Stimulated activated naive CD8-positive, alpha-beta T cell treated with anti-CD3 and anti-CD28 coated beads, Interleukin-15, amount 100 ng/mL, for 72 hours (primary cell): ENCODE measurements around the gene SNAI1.

Experiments
- ATAC-seq: fragments of 150-1000 bp; cut with Tn5 transposase; 2 replicates; pipeline ENCODE4 v1.10.0; 2021; ENCODE audit warnings: mild to moderate bottlenecking, moderate library complexity
- DNase-seq, 2 donors: peaks; one replicate each; pipeline ENCODE4 v3.0.0; 2021 to 2022
- H3K27ac Mint-ChIP-seq, 2 donors: one replicate each; pipeline ENCODE4 v1.8.0; 2022; ENCODE audit warnings: mild to moderate bottlenecking in 2 of 2, mixed read lengths in 2 of 2, moderate library complexity in 2 of 2
- H3K27me3 Mint-ChIP-seq: one replicate; pipeline ENCODE4 v1.8.0; 2022; ENCODE audit warnings: mixed read lengths
- H3K4me1 Mint-ChIP-seq: one replicate; pipeline ENCODE4 v1.8.0; 2022; ENCODE audit warnings: mild to moderate bottlenecking, mixed read lengths
- H3K4me3 Mint-ChIP-seq, 2 donors: one replicate each; pipeline ENCODE4 v1.8.0; 2022; ENCODE audit warnings: mild to moderate bottlenecking in 2 of 2, mixed read lengths in 2 of 2, moderate library complexity in 1 of 2
- H3K9me3 Mint-ChIP-seq, 2 donors: one replicate each; pipeline ENCODE4 v1.8.0; 2022; ENCODE audit warnings: mixed read lengths in 2 of 2

SNAI1 gene

DNA sequence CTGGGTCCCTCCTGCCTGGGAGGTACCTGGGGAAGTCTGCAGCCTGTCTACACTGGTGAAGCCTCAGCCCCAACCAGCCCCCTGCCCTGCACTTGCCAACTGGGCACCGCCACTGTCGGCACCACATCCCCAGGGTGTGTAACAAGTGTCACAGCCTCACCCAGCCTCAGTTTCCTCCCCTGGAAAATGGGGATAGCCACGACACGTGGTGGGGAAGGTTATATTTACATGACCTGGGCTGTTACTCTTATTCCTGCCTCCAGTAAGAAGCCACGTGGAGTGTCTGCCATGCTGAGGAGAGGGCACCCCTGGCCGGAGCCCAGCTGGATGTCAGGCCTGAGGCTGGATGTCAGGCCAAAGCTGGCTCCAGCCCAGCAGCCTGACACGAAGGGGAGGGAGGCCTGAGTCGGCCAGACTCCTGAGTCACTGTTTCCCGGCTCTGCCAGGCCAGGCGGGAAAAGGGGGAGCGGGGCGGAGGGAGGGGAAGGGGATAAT lies 44.9 kb downstream of the SNAI1 start:
- H3K27me3 Mint-ChIP-seq, result no peaks in the 10 kb centered on the region

DNA sequence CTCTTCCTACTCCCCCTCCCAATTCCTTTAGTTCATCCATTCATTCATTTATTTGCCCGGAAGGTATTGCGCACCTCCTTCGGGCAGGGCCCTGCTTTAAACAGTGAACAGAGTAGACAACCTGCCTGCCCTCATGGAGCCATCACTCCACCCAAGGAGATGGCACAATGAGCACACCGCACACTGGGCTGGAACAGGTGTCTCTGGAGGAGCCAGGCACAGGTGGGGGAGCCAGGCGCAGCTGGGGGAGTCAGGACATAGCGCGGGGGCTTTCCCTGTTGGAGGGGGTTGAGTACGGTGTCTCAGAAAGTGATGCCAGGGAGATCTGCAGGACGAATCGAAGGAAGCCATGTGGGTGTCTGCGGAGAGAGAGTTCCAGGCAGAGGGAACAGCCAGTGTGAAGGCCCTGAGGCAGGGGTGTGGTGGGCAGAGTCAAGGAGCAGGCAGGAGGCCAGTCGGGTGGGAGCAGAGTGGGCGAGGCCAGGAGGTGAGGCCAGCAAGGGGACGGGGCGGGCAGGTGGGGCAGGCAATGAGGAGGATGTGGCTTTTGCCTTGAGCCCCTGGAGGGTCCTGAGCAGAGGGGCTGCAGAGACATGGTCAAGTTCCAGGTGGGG lies 46.4 kb downstream of the SNAI1 start:
- Mint-ChIP-seq H3K9me3 (no peaks in the 10 kb centered on the region), H3K27ac (no peak overlapping the region), H3K4me1 (no peaks in the 10 kb centered on the region), H3K27me3 (no peaks in the 10 kb centered on the region), H3K4me3 (no peak overlapping the region)
- ATAC-seq (no peak), DNase-seq (no peak)

More for the DNA sequence above, 44.9 kb downstream of the SNAI1 start:
- Mint-ChIP-seq H3K9me3 (no peaks in the 10 kb centered on the region), H3K4me3 (no peak overlapping the region), H3K4me1 (no peaks in the 10 kb centered on the region), H3K27ac (no peak overlapping the region)
- DNase-seq, result no peak
- ATAC-seq, result no peak

DNA sequence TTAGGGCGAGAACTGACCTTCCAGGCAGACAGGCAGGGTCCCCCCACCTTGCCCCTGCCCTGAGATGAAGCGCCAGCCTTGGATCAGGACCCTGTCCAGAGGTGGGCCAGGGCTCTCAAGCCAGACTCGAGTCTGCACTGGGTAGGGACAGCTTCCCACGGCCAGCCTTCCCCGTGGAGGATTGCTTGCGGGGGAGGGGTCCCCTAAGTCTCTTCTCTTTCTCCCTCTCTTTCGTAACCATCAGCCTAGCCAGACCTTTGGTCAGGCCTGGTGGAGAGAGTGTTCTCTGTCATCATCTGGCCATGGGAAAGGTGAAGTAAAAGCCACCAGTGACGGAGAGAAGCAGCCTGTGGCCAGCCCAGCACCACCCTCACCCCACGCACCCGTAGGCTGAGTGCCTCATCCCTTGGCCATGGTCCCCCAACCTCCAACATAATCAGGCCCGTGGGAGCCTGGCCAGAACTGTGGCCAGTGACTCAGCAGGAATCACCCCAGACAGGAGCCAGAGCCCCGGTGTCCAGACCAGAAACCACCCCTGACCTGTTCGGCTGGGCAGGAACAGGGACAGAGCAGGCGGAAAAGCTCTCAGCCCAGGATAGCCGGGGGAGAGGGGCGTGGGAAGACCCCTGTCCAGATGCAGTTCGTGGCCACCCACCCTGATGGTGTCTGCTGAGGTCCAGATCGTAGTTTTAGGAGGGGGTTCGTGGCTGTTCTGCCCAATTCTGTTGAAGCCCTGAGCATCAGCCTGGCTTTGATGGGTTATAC lies 47.1 kb downstream of the SNAI1 start:
- ATAC-seq, result no peak
- Mint-ChIP-seq H3K27me3 (no peaks in the 10 kb centered on the region), H3K9me3 (no peaks in the 10 kb centered on the region), H3K27ac (no peak overlapping the region), H3K4me1 (no peaks in the 10 kb centered on the region), H3K4me3 (no peak overlapping the region)
- DNase-seq, result no peak

DNA sequence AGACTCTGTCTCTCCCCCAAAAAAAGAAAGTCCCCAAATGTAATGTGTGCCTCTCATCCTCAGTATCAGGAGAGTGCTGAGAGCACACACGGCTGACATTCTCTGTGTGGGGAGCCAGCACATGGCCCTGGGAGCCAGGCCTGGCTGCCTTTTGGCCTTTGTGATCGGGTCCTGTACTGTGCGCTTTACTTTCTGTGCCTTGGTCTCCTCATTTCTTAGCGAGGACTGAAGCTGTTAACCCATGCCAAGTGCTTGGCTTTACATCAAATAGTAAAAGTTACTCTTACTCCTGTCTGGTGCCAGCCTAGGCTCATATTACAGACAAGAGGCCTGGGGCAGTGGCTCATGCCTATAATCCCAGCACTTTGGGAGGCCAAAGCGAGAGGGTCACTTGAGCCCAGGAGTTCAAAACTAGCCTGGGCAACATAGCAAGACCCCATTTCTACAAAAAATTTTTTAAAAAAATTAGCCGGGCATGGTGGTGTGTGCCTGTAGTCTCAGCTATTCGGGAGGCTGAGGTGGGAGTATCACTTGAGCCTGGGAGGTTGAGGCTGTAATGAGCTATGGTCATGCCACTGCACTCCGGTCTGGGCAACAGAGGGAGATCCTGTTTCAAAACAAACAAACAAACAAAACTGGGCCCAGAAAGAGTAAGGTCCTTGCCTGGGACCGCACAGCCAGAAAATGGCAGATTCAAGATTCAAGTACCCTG lies 50.3 kb downstream of the SNAI1 start:
- no peak overlapping the region for H3K27ac Mint-ChIP-seq
- no peaks in the 10 kb centered on the region for H3K9me3 Mint-ChIP-seq
- H3K4me1 Mint-ChIP-seq, result no peaks in the 10 kb centered on the region
- H3K27me3 Mint-ChIP-seq, result no peaks in the 10 kb centered on the region
- H3K4me3 Mint-ChIP-seq, result no peak overlapping the region
- ATAC-seq (no peak), DNase-seq (no peak)

DNA sequence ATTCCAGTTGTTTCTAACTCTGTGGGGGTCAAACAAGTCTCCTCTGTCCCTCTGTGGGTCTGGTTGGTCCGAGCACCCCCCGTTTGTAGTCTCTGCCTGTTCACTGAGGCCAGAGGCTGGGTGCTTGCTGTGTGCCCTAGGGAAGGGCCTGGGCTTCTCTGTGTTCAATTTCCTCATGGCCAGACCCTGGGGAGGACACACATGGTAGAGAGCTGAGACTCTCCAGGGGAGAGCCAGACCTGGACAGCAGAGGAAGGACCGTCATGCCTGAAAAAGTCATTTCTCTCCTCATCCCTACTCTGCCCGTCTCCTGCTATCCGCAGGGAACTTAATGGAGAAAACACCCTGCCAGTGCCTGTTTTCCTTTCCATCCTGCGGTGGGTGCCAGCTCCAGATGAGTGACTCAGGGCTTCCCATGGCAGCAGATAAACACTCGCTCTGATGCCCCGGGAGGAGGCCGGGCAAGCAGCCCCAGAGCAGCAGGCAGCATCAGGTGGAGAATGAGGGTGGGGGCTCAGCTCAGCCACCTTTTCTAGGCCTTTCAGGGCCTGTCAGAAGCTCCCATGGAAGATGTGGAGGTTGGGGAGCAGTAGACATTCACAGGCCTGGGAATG lies 51.9 kb downstream of the SNAI1 start:
- DNase-seq (no peak), ATAC-seq (no peak)
- H3K27ac Mint-ChIP-seq, result no peak overlapping the region
- no peaks in the 10 kb centered on the region for H3K4me1 Mint-ChIP-seq
- no peaks in the 10 kb centered on the region for H3K9me3 Mint-ChIP-seq
- no peak overlapping the region for H3K4me3 Mint-ChIP-seq
- no peaks in the 10 kb centered on the region for H3K27me3 Mint-ChIP-seq

DNA sequence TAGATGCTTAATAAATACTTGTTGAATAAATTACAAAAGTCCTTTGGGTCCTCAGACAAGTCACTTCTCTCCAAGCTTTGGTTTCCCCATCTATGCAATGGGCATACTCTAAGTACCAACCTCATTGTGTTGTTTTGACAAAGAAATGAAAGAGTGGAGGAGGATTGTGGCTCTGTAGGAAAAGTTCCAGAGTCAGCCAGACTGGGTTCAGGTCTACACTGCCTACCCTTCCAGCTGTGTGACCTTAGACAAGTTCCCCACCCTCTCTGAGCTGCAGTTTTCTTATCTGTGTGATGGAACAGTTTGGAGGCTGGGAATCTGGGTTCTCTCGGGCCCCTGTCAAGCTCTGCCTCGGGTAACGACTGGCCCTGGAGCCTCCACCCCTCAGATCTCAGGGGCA lies 53.9 kb downstream of the SNAI1 start:
- no peaks in the 10 kb centered on the region for H3K27me3 Mint-ChIP-seq
- H3K4me1 Mint-ChIP-seq, result peaks cover 6% of the 10 kb centered on the region
- H3K9me3 Mint-ChIP-seq, result no peaks in the 10 kb centered on the region
- no peak for DNase-seq
- no peak for ATAC-seq
- H3K4me3 Mint-ChIP-seq, result no peak overlapping the region
- no peak overlapping the region for H3K27ac Mint-ChIP-seq

DNA sequence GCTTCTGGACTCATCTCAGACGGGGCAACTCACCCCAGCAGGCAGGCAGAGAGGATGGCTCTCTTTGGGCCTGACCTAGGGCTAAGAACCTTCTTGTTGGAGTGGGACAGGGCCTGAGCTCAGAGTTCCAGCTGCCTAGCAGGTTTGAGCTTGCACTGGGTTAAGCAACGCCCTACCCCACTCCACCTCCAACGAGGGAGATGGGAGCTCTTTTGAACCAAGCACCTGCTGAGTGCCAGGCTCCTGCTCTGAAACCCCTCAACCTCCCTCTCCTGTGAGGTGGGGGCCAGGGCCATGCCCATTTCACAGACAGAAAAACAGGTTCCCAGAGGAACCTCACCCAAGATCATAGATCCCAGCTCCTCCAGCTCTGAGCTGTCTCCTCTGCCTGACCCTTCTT lies 54.3 kb downstream of the SNAI1 start:
- ATAC-seq (no peak), DNase-seq (no peak)
- no peaks in the 10 kb centered on the region for H3K9me3 Mint-ChIP-seq
- no peak overlapping the region for H3K27ac Mint-ChIP-seq
- no peaks in the 10 kb centered on the region for H3K27me3 Mint-ChIP-seq
- H3K4me3 Mint-ChIP-seq, result no peak overlapping the region
- peaks cover 6% of the 10 kb centered on the region for H3K4me1 Mint-ChIP-seq

DNA sequence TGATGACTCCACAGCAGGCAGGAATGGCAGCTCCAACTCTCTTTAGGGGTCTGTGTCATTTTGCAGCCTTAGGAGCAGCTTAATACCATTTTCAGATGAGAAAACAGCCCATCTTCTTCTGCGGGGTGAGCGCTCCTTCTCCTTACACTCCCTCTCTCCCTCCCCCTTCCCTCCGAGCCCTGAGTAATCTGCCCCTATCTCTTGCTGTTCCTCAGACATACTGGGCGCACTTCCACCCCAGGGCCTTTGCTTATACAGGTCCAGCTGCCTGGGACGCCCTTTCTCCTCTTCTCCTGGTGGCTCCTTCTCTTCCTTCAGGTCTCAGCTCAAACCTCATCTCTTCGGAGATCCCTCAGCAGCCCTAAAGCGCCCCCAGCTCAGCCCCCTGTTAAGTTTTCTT lies 54.8 kb downstream of the SNAI1 start:
- H3K27ac Mint-ChIP-seq, result no peak overlapping the region
- H3K4me1 Mint-ChIP-seq, result peaks cover 6% of the 10 kb centered on the region
- H3K27me3 Mint-ChIP-seq, result no peaks in the 10 kb centered on the region
- H3K4me3 Mint-ChIP-seq, result no peak overlapping the region
- H3K9me3 Mint-ChIP-seq, result no peaks in the 10 kb centered on the region
- DNase-seq, result no peak
- no peak for ATAC-seq

DNA sequence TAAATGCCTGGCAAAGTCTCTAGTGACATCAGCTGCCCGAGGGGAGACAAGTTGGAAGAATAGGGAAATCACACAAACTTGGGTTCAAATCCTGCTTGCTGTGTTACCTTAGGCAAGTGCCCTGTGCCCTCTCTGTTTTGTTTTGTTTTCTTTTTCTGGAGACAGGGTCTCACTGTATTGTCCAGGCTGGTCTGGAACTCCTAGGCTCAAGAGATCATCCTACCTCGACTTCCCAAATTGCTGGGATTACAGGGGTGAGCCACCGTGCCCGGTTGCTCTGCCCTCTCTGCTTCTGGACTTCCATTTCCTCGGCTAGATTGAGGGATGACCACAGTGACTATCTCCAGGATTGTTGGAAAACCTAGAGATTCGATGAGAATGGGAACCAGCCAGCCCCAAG lies 55.4 kb downstream of the SNAI1 start:
- Mint-ChIP-seq H3K27ac (no peak overlapping the region), H3K9me3 (no peaks in the 10 kb centered on the region), H3K27me3 (peaks cover 4% of the 10 kb centered on the region), H3K4me1 (peaks cover 6% of the 10 kb centered on the region), H3K4me3 (no peak overlapping the region)
- DNase-seq (no peak), ATAC-seq (no peak)
